GM19099 (cell line): ENCODE results near the gene CLIP2.

Experiments used
- POLR2A ChIP-seq: IDR thresholded peaks from 3 replicates; pipeline ENCODE4 v1.6.1; 2011; ENCODE audit warnings: low read depth; ENCODE audit not compliant: insufficient read length; ENCODE audit errors: extremely low read depth

CLIP2 gene

GRCh38 chr7:74403521-74404387, 114.5 kb downstream of the CLIP2 start:
- TF ChIP-seq POLR2A, result no peak

DNA sequence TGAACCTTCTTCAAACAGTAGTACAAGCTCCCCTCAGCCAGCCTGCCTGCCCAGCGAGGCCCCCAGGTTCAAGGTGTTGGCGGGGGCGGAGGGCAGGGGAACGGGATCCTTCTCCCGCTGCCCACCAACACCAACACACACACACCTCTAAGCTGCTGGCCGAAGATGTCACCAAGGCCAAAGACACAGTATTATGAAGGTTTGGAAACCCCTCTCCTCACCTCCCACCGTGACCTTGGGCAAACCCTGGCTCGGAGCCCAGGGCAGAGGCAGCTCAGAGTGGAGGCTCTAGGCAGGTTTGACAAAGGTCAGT, 115.1 kb downstream of the CLIP2 start:
- TF ChIP-seq POLR2A, result no peak

DNA sequence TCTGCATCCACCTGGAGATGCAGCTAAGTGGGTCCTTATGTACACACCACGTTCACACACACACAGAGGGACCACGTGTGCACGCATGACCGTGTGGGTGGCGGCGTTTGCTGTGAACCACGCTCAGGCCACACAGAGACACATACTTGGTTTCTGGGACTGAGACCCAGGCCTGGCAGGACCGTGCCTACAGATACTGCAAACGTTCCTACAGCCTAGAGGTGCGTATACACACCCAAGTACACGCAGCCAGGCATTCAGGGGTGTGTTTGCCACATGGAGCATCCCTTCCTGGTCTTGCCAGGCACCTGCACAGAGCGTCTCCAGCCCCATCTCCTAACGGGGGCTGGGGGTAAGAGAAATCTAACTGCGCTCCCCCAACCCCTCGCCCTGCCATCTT, 115.5 kb downstream of the CLIP2 start:
- no peak for TF ChIP-seq POLR2A

DNA sequence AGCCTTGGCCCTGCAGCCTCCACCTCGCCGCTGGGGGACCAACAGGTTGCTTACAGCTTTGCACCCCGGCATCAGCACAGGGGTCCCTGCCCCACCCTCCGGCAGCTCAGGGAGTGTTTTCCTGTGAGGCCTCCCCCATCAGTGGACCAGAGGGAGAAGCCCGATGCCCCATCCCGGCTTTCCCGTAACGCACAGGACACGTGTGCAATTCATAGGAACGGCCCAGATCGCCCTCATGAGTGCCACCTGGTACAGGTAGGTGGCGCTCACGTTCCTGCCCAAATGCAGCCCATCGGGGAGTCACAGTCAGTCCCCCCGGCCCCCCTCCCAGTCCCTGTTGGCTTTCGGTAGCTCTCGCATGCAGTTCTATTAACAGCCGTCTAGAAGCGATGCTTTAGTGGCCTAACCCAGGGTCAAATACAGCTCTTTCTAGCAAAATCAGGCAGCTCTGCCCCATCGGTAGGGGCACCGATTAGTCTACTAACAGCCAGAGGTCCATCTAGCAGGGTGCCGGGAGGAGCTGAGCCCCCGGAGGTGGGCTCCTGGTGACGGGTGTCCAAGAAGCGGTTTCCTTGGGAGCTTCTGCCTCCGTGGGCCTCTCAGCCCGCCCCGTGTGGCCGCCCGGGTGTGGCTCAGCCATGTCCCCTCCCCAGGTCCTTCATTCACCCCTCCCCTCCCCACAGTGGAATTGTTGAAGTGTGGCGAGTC, 116.1 kb downstream of the CLIP2 start:
- no peak for TF ChIP-seq POLR2A

DNA sequence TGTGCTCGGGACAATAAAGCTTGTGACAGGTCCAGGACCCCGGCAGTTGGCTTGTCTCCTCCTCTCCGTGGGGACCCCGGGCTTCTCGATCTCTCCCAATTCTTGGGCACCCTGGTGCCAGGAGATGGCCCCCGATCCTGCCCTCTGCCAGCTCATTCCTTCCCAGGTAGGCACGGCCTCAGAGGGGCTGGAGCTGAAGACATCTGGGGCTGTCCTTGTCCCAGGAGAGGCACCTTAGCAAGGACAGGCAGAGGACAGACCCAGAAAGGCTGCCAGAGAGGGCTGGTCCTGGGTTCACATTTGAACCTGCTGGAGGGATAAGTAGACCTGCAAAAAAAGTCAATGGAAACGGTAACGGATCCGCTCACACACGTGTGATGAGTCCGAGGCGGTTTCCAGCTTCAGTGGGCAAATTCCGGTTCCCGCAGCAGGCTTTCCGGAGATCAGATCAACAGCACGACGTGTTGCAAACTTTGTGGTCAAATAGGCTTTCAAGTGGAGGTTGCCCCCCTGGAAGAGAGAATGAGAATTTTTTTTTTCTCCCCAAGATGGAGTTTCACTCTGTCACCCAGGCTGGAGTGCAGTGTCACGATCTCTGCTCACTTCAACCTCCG, 116.8 kb downstream of the CLIP2 start:
- no peak for TF ChIP-seq POLR2A

DNA sequence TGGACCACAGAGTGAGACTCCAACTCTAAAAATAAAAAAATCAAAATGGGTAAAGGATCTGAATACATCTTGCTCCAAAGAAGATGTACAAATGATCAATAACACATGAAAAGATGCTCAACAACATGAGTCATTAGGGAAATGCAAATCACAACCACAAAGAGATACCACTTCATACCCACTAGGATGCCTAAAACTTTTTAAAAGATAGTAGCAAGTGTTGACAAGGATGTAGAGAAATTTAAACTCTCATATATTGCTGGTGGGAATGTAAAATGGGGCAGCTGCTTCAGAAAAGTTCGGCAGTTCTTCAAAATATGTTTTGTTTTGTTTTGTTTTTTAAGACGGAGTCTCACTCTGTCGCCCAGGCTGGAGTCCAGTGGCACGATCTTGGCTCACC, 118.8 kb downstream of the CLIP2 start:
- no peak for TF ChIP-seq POLR2A

DNA sequence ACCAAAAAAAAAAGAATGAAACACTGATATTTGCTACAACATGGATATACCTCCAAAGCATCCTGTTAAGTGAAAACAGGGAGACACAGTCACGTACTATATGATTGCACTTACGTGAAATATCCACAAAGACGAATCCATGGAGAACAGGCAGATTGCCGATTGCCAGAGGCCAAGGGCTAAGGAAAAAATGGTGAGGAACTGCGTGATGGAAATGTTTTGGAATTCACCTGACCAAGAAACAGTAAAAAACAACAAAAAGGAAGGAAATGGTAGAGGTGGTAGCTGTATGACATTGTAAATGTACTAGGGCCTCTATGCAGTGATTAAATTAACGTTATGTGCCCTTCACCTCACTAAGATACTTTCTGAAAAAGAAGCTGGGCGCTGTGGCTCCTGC, 120.4 kb downstream of the CLIP2 start:
- TF ChIP-seq POLR2A, result no peak

DNA sequence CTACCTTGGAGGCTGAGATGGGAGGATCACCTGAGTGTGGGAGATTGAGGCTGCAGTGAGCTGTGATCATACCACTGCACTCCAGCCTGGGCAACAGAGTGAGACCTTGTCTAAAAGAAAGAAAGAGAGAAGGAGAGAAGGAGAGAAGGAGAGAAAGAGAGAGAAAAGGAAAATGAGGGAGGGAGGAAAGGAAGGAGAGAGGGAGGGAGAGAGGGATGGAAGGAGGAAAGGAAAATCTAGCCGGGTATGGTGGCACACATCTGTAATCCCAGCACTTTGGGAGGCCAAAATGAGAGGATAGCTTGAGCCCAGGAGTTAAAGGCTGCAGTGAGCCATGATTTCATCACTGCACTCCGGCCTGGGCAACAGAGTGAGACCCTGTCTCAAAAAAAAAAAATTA, 121.6 kb downstream of the CLIP2 start:
- no peak for TF ChIP-seq POLR2A

DNA sequence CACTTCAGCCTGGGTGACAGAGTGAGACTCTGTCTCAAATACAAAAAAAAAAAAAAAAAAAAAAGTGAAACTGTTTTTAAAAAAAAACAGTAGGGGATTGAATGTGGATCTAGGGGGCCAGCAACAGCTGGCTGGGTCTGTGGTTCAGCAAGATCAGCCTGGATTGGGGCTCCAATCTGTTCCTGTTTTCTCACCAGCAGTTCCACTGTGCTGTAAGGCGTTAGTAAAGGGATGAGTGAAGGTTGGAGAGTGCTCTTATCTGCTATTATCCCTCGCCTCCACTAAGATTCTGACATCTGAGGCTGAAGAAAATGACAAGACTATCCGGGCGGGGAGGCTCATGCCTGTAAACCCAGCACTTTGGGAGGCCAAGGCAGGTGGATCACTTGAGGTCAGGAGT, 122.8 kb downstream of the CLIP2 start:
- TF ChIP-seq POLR2A, result no peak

DNA sequence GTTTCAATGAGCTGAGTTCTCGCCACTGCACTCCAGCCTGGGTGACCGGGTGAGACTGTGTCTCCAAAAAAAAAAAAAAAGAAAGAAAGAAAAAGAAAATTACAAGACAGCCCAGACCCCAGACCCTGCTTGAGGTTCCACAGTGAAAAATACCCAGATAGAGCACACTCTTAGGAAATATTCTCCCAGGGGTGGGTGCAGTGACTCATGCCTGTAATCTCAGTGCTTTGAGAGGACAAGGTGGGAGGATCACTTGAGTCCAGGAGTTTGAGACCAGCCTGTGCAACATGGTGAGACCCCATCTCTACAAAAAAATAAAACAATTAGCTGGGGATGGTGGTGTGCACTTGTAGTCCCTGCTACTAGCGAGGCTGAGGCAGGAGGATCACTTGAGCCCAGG, 123.4 kb downstream of the CLIP2 start:
- no peak for TF ChIP-seq POLR2A

- no peak for TF ChIP-seq POLR2A
Measured at GRCh38 chr7:74417419-74417971, 128.3 kb downstream of the CLIP2 start.

- no peak for TF ChIP-seq POLR2A
Measured at GRCh38 chr7:74418076-74418475, 128.9 kb downstream of the CLIP2 start.

- TF ChIP-seq POLR2A, result no peak
Measured at GRCh38 chr7:74418538-74418937, 129.3 kb downstream of the CLIP2 start.

DNA sequence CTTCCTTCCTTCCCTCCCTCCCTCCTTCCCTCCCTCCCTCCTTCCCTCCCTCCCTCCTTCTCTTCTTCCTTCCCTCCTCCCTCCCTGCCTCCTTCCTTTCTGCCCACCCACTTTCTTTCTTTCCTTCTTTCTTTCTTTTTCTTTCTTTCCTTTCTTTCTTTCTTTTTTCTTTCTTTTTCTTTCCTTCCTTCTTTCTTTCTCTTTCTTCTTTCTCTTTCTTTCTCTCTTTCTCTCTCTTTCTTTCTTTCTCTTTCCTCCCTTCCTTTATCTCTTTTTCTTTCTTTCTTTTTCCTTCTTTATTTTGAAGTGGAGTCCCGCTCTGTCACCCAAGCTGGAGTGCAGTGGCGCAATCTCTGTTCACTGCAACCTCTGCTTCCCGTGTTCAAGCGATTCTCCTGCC, 130.8 kb downstream of the CLIP2 start:
- no peak for TF ChIP-seq POLR2A

- no peak for TF ChIP-seq POLR2A
Measured at GRCh38 chr7:74424291-74424880, 135.2 kb downstream of the CLIP2 start.

GRCh38 chr7:74428023-74428422, 138.8 kb downstream of the CLIP2 start:
- no peak for TF ChIP-seq POLR2A

DNA sequence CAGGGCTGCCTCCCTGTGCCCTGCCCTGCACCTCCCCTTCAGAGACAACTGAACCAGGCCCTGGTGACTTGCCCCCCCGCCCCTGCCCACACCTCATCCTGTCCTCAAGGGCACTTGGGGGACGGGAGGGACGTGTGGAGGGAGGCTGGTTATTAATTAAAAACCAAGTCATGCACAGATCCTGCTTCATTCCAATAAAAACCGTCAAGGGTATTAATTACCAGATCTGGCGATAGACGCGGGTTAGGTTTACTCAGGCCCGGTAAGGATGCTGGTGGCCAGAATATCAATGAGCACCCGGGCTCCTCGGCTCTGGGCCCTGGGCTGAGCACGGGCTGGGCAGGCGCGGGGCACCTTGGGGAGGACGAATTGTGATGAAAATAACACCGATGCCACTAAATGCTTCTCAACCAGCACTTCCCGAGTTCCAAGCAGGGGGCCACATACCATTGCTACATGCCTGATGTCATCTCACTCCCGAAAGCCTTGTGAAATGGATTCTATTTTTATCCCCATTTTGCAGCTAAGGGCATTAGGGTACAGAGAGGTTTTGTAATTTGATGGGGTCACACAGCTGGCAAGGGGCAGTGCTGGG, 140.0 kb downstream of the CLIP2 start:
- TF ChIP-seq POLR2A, result no peak
